Activated naive CD4-positive, alpha-beta T cell treated with anti-CD3 and anti-CD28 coated beads, Interleukin-2, amount 10 ng/mL, durations not matched to agents 7 days and 5 days (primary cell): ENCODE results near the gene CHTF18.

ENCODE experiments used
- CTCF ChIA-PET: fragments of 350-600 bp; sonication (Branson Sonifier 250); formaldehyde crosslinking; loops from one replicate; lab custom pipeline; 2021; ENCODE audit warnings: antibody characterized with exemption; lab: Charles Lee
- DNase-seq: peaks from one replicate; pipeline ENCODE4 v3.0.0-alpha.2; 2020
- H3K27ac Mint-ChIP-seq: one replicate; pipeline ENCODE4 v1.8.0; 2021; ENCODE audit warnings: mild to moderate bottlenecking, moderate library complexity, mixed read lengths
- H3K27me3 Mint-ChIP-seq: one replicate; pipeline ENCODE4 v1.8.0; 2021; ENCODE audit warnings: mild to moderate bottlenecking, mixed read lengths
- H3K36me3 Mint-ChIP-seq: one replicate; pipeline ENCODE4 v1.8.0; 2021; ENCODE audit warnings: mixed read lengths
- H3K4me1 Mint-ChIP-seq: one replicate; pipeline ENCODE4 v1.8.0; 2021; ENCODE audit warnings: mixed read lengths
- H3K4me3 Mint-ChIP-seq: one replicate; pipeline ENCODE4 v1.8.0; 2021; ENCODE audit warnings: mild to moderate bottlenecking, moderate library complexity, mixed read lengths
- H3K9me3 Mint-ChIP-seq: one replicate; pipeline ENCODE4 v1.8.0; 2021; ENCODE audit warnings: mixed read lengths

Gene CHTF18

DNA sequence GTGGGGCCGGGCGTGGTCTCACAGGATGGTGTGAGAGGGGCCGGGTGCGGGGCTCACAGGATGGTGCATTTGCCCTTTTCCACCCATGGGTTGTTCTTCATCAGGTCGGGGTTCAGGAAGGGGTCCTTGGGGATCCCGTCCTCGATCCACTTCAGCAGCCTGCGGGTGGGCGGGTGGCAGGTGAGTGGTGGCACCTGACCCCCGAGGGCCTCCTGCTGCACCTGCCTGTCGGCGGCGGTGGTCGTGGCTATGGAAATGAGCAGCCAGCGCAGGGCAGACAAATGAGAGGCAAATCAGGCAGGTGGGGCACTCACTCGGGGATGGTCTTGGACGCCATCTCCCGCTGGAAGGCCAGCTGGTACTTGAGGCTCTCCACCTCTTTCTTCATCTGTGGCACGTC is 10.2 kb downstream of the CHTF18 start:
- H3K27me3 Mint-ChIP-seq = peaks cover 58% of the 10 kb centered on the region
- H3K27ac Mint-ChIP-seq = no peak overlapping the region
- peaks cover 10% of the 10 kb centered on the region for H3K36me3 Mint-ChIP-seq
- H3K4me1 Mint-ChIP-seq = no peaks in the 10 kb centered on the region
- H3K4me3 Mint-ChIP-seq = no peak overlapping the region
- DNase-seq = no peak
- CTCF ChIA-PET = no interaction called here
- H3K9me3 Mint-ChIP-seq = no peaks in the 10 kb centered on the region

- peaks cover 10% of the 10 kb centered on the region for H3K36me3 Mint-ChIP-seq
- no peak for DNase-seq
- no peaks in the 10 kb centered on the region for H3K4me1 Mint-ChIP-seq
- no peaks in the 10 kb centered on the region for H3K9me3 Mint-ChIP-seq
- H3K27me3 Mint-ChIP-seq = peaks cover 60% of the 10 kb centered on the region
- CTCF ChIA-PET = no interaction called here
- H3K4me3 Mint-ChIP-seq = no peak overlapping the region
- H3K27ac Mint-ChIP-seq = peak overlapping the region; percentile 45
Observed at GRCh38 chr16:799111-799947, 10.9 kb downstream of the CHTF18 start.

DNA sequence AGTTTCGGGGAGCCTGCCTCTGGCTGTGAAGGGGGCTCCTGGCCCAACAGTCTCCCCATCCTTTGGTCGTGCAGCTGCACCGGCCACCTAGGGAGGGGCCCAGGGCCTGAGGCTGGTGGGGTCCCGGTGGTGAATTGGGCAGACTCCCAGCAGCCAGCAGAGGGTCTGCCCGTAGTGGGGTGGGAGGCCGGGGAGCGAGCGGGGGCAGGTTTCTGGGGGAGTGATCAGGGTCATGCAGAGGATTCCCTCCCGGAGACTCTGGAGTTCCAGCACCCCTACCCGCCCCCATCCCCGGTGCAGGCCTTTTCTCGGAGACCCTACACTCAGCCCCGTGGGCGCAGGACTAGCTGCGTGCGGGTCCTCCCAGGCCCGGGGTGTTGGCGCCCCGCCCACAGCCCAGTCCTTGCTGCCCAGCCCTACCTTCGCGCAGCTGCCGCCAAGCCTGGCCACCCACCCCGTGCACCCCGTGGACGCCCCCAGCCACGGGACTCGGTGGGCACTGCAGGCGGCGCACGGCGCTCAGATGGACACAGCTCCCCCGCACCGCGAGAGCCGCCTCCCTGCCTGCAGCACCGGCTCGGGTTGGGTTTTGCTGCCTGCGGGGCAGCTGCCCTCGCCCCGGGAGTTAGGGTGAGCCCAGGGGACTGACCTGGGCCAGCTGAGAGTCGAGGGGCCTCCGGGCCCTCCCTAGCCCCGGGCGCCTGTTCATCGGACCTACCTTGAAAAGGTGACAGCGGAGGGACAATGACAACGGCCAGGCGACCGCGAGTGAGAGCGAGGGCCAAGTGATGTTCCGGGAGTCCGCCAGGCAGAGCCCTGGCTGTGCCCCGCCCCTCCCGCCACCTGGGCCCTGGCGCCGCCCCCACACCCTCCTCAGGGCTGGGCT is 11.8 kb downstream of the CHTF18 start, which contains the start of gene GNG13:
GNG13 (minus strand) TSS at position 787 of the 886 bp plus-strand sequence. CDS start 1,657 bp downstream, outside the sequence.
- H3K27me3 Mint-ChIP-seq = peaks cover 64% of the 10 kb centered on the region
- peaks cover 10% of the 10 kb centered on the region for H3K36me3 Mint-ChIP-seq
- no peak within 1 kb of the TSS for H3K27ac Mint-ChIP-seq
- no peak for DNase-seq
- H3K4me1 Mint-ChIP-seq = peaks cover 2% of the 10 kb centered on the region
- CTCF ChIA-PET = no interaction called here
- no peak within 1 kb of the TSS for H3K4me3 Mint-ChIP-seq
- no peaks in the 10 kb centered on the region for H3K9me3 Mint-ChIP-seq

DNA sequence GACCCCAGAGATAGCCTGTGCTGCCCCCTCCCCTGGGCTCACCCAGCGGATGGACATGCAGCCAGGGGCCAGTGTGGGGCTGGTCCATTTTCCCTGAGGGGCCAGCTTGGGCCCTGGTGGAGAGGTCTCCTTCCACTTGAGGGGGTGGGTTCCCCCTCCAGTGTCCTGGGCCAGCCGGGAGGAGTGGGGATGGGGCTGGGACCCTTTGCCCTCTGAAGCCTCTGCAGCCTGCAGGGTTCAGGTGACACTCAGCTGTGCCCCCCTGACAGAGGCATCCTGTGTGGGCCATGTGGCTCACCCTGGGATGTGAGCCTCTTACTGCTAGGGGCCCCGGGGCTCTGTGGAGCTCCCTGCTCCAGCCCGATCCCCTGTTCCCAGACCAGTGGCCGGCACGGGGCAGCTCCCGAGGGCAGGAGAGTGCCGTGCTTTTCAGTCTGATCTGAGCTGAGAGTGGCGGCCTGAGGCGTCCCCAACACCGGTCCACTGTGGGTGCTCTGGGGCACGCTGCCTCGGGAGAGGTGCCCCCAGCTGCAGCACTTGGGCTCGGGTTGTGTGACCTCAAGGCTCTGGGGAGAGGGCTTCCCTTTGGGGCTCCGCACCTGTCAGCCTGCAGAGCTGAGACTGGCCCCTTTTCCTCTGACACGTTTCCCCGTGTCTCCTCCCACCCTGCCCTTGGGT is 12.6 kb downstream of the CHTF18 start:
- no peak for DNase-seq
- H3K27me3 Mint-ChIP-seq = peaks cover 64% of the 10 kb centered on the region
- H3K27ac Mint-ChIP-seq = no peak overlapping the region
- H3K9me3 Mint-ChIP-seq = no peaks in the 10 kb centered on the region
- no peak overlapping the region for H3K4me3 Mint-ChIP-seq
- peaks cover 10% of the 10 kb centered on the region for H3K36me3 Mint-ChIP-seq
- H3K4me1 Mint-ChIP-seq = peaks cover 4% of the 10 kb centered on the region
- CTCF ChIA-PET = interaction anchor here (0.9 to 1.1 kb wide), 2 partner anchors 16 to 88 kb away, joined by 3 to 4 read pairs; no protein-coding TSS in a partner anchor

GRCh38 chr16:801584-802363 is 13.4 kb downstream of the CHTF18 start:
- CTCF ChIA-PET = interaction anchor here (0.9 to 1.1 kb wide), 2 partner anchors 17 to 89 kb away, joined by 3 to 4 read pairs; no protein-coding TSS in a partner anchor
- H3K4me3 Mint-ChIP-seq = no peak overlapping the region
- no peaks in the 10 kb centered on the region for H3K9me3 Mint-ChIP-seq
- peaks cover 64% of the 10 kb centered on the region for H3K27me3 Mint-ChIP-seq
- no peak for DNase-seq
- peaks cover 6% of the 10 kb centered on the region for H3K4me1 Mint-ChIP-seq
- no peak overlapping the region for H3K27ac Mint-ChIP-seq
- peaks cover 9% of the 10 kb centered on the region for H3K36me3 Mint-ChIP-seq

DNA sequence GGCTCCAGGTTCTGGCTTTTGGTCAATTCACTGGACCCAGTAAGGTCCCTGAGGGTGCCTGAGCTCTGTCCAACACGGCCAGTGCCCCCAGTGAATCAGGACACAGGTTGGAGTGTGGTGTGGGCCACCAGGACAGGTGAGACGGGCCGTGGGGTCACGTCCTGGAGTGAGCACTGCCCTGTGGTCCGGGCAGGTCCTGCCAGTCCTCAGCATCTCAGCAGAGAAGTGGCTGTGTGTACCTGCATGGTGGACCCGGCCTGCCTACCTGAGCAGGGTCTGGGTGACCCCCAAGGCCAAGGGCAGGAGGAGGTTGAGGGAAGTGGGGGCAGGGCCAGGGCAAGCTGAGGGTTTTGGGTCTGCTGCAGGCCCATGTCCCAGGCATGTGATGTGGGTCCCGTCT is 14.0 kb downstream of the CHTF18 start:
- H3K4me3 Mint-ChIP-seq = no peak overlapping the region
- H3K27ac Mint-ChIP-seq = no peak overlapping the region
- peaks cover 3% of the 10 kb centered on the region for H3K36me3 Mint-ChIP-seq
- H3K9me3 Mint-ChIP-seq = no peaks in the 10 kb centered on the region
- peaks cover 10% of the 10 kb centered on the region for H3K4me1 Mint-ChIP-seq
- DNase-seq = no peak
- CTCF ChIA-PET = no interaction called here
- peaks cover 64% of the 10 kb centered on the region for H3K27me3 Mint-ChIP-seq

DNA sequence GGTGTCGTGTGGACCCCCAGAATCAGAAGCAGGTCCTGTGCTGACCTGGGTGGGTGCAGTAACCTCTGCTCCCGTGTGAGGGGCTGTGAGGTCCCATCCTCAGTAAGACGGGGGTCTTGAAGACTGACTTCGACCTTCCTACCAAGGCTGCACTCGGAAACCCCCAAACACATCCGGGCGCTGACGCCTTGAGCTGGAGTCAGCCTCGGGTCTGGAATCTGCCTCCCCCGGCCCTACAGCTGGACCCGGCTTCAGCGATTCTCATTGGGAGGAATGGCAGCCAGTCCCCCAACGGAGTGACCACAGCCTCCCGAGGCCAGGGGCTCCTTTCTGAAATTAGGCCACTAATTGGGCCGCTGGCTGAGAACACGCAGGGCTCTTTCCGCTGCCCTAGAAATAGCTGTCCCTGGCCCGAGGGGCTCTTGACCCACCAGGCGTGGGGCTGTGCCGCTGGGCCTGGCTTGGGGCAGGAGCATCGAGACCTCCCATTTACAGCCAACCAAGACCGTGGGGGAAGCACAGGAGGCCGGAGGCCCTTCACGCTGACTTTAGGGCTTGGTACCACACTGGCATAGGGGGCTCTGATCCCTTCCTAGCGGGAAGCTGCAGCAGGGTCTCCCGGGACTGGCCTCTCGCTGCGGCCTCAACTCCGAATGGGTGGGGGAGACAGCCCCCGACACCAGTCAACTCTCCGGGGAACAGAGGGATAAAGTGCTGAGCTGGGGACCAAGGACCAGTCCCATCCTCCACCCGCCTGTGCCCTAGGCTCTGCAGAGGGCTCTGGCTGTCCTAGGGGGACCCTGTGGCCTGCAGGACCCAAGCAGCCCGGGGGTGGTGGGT is 14.7 kb downstream of the CHTF18 start:
- Mint-ChIP-seq H3K36me3 (peaks cover 8% of the 10 kb centered on the region), H3K27ac (no peak overlapping the region), H3K4me1 (peaks cover 14% of the 10 kb centered on the region), H3K4me3 (no peak overlapping the region), H3K9me3 (no peaks in the 10 kb centered on the region), H3K27me3 (peaks cover 62% of the 10 kb centered on the region)
- CTCF ChIA-PET = interaction anchor here (0.6 kb wide), 2 partner anchors 17 to 1337 kb away, joined by 3 to 4 read pairs; no protein-coding TSS in a partner anchor
- no peak for DNase-seq

DNA sequence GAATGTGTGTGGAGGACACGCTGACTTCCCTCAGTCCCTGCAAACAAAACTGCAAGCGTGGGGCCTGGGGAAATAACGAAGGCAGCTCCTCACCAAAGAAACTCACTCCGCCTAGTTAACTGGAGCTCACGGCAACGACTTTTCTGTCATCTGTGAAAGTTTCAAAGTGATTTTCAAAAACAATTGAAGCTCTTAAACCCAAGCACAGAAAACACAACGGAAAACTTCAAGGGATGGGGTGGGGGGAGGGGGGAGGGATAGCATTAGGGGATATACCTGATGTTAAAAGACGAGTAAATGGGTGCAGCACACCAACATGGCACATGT is 15.3 kb downstream of the CHTF18 start:
- Mint-ChIP-seq H3K9me3 (no peaks in the 10 kb centered on the region), H3K27me3 (peaks cover 56% of the 10 kb centered on the region), H3K27ac (no peak overlapping the region), H3K4me3 (no peak overlapping the region), H3K36me3 (peaks cover 4% of the 10 kb centered on the region), H3K4me1 (peaks cover 19% of the 10 kb centered on the region)
- DNase-seq = no peak
- CTCF ChIA-PET = interaction anchor here (0.6 kb wide), 2 partner anchors 18 to 1336 kb away, joined by 3 to 4 read pairs; no protein-coding TSS in a partner anchor

GRCh38 chr16:804193-805048 is 16.0 kb downstream of the CHTF18 start:
- H3K36me3 Mint-ChIP-seq = peaks cover 4% of the 10 kb centered on the region
- peak overlapping the region; percentile 25 for H3K27ac Mint-ChIP-seq
- no peaks in the 10 kb centered on the region for H3K9me3 Mint-ChIP-seq
- no peak for DNase-seq
- H3K27me3 Mint-ChIP-seq = peaks cover 52% of the 10 kb centered on the region
- peaks cover 19% of the 10 kb centered on the region for H3K4me1 Mint-ChIP-seq
- CTCF ChIA-PET = interaction anchor here (0.6 kb wide), 1 partner anchor 1336 kb away, joined by 4 read pairs; no protein-coding TSS in a partner anchor
- no peak overlapping the region for H3K4me3 Mint-ChIP-seq

DNA sequence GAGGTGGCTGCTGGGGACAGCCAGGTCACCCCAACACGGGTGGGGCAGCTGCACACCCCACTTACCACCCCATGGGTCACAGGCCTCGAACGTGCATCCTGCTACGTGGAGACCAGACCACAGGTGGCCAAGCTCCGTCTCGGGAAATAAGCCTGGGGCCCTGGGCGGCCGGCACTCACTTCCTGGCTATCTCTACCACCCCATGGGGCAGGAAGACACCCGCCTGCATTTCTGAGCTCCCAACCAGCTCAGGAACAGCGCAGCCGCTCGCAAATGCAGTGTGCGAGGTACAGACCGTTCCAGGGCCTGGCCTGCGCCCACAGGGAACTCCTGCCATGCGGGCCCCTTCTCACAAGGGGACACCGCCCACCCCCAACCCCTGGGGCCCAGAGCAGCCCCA is 17.1 kb downstream of the CHTF18 start:
- peaks cover 19% of the 10 kb centered on the region for H3K4me1 Mint-ChIP-seq
- CTCF ChIA-PET = no interaction called here
- H3K27ac Mint-ChIP-seq = no peak overlapping the region
- no peaks in the 10 kb centered on the region for H3K9me3 Mint-ChIP-seq
- DNase-seq = no peak
- peaks cover 51% of the 10 kb centered on the region for H3K27me3 Mint-ChIP-seq
- H3K36me3 Mint-ChIP-seq = peaks cover 4% of the 10 kb centered on the region
- H3K4me3 Mint-ChIP-seq = no peak overlapping the region

DNA sequence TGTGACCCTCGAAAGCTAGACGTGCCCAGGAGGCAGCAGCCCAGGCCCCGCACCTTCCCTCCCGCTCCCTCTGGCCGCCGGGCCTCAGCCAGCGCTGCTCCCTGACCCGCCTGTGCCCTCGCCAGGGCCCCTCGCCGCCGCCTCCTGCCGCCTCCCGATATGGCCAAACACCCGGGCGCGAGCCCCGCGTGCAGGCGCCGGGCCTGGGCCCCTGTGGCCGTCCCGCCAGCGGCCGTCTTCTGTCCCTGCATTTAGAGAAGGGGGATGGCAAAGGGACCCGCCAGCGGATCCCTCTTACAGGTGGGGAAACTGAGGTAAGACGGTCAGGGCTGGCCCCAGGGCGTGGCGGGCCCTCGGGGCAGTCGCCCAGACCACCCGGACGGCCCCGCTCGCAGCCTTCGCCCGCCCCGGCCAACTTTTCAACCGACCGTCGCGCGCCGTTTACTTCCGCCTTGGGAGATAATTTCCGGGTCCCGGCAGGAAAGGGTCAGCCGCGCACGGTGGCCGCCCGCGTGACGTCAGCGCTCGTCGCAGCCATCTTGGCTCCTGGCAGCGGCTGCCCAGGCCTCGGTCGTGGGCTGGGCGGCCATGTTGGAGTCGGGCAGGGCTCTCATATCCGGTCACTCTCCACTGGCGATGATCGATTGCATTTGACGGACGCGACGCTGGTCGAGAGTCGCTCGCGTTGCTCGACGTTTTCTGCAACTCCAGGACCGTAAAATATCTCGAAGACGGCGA is 19.1 kb downstream of the CHTF18 start:
- H3K4me3 Mint-ChIP-seq = peak overlapping the region; percentile 98
- peak overlapping the region; percentile 94 for H3K27ac Mint-ChIP-seq
- H3K36me3 Mint-ChIP-seq = peaks cover 4% of the 10 kb centered on the region
- DNase-seq = peak; percentile 92
- no peaks in the 10 kb centered on the region for H3K9me3 Mint-ChIP-seq
- CTCF ChIA-PET = no interaction called here
- peaks cover 19% of the 10 kb centered on the region for H3K4me1 Mint-ChIP-seq
- peaks cover 46% of the 10 kb centered on the region for H3K27me3 Mint-ChIP-seq
